MM.1S (cell line): ENCODE data around the gene SASS6.
A peak's percentile ranks its signal among the peaks of the same experiment; 100 is the strongest.

Experiments
- DNase-seq: peaks from one replicate; pipeline ENCODE4 v3.0.0-alpha.2; 2015
- H2AFZ ChIP-seq: fragments of 300-600 bp; sonication (generic); 2 replicates; pipeline ENCODE4 v1.6.0; 2016; ENCODE audit warnings: antibody characterized with exemption, low read length
- H3F3A ChIP-seq: fragments of 300-600 bp; sonication (generic); 2 replicates; pipeline ENCODE4 v1.6.1; 2016; ENCODE audit warnings: mild to moderate bottlenecking, antibody characterized with exemption, low read length, moderate library complexity, mixed read lengths; ENCODE audit not compliant: insufficient read depth
- H3K27ac ChIP-seq: fragments of 300-600 bp; sonication (generic); 2 replicates; pipeline ENCODE4 v1.5.1; 2016; ENCODE audit warnings: mild to moderate bottlenecking, low read length
- H3K27me3 ChIP-seq: fragments of 300-600 bp; sonication (generic); replicated peaks from 2 replicates; pipeline ENCODE4 v1.6.0; 2016; ENCODE audit warnings: low read length; ENCODE audit not compliant: insufficient read depth
- H3K36me3 ChIP-seq: fragments of 300-600 bp; sonication (generic); replicated peaks from 2 replicates; pipeline ENCODE4 v1.6.1; 2016; ENCODE audit warnings: mild to moderate bottlenecking, low read length, mixed read lengths; ENCODE audit not compliant: insufficient read depth
- H3K4me1 ChIP-seq: fragments of 300-600 bp; sonication (generic); 2 replicates; pipeline ENCODE4 v1.6.1; 2016; ENCODE audit warnings: low read length, mixed read lengths
- H3K4me2 ChIP-seq: fragments of 300-600 bp; sonication (generic); 2 replicates; pipeline ENCODE4 v1.6.0; 2016; ENCODE audit warnings: low read depth, low read length
- H3K4me3 ChIP-seq: fragments of 300-600 bp; sonication (generic); 2 replicates; pipeline ENCODE4 v1.5.1; 2016; ENCODE audit warnings: low read length, mixed read lengths
- H3K79me2 ChIP-seq: fragments of 300-600 bp; sonication (generic); 2 replicates; pipeline ENCODE4 v1.6.1; 2016; ENCODE audit warnings: mixed run types, low read length, mixed read lengths
- H3K9ac ChIP-seq: fragments of 300-600 bp; sonication (generic); 2 replicates; pipeline ENCODE4 v1.6.1; 2016; ENCODE audit warnings: low read length, mixed read lengths
- H3K9me2 ChIP-seq: fragments of 300-600 bp; sonication (generic); replicated peaks from 2 replicates; pipeline ENCODE4 v1.6.1; 2016; ENCODE audit warnings: mild to moderate bottlenecking, low read length, mixed read lengths; ENCODE audit not compliant: insufficient read depth
- H3K9me3 ChIP-seq: fragments of 300-600 bp; sonication (generic); replicated peaks from 2 replicates; pipeline ENCODE4 v1.6.1; 2016; ENCODE audit warnings: mild to moderate bottlenecking, low read length, mixed read lengths; ENCODE audit not compliant: insufficient read depth
- H4K20me1 ChIP-seq: fragments of 300-600 bp; sonication (generic); 2 replicates; pipeline ENCODE4 v1.6.1; 2016; ENCODE audit warnings: mild to moderate bottlenecking, low read length, moderate library complexity, mixed read lengths; ENCODE audit not compliant: insufficient read depth
- CTCF ChIP-seq: fragments of 300-600 bp; sonication (generic); IDR thresholded peaks from 2 replicates; pipeline ENCODE4 v1.5.1; 2016; ENCODE audit warnings: antibody characterized with exemption, low read length, mixed read lengths
- EZH2 ChIP-seq: fragments of 300-600 bp; sonication (generic); optimal IDR thresholded peaks from 2 replicates; pipeline ENCODE3; 2017; ENCODE audit warnings: low read depth, mild to moderate bottlenecking, antibody characterized with exemption, low read length, mixed read lengths
- EZH2phosphoT487 ChIP-seq: fragments of 300-600 bp; sonication (generic); IDR thresholded peaks from 2 replicates; pipeline ENCODE4 v1.6.1; 2018; ENCODE audit warnings: antibody characterized with exemption, low read length

Gene SASS6

DNA sequence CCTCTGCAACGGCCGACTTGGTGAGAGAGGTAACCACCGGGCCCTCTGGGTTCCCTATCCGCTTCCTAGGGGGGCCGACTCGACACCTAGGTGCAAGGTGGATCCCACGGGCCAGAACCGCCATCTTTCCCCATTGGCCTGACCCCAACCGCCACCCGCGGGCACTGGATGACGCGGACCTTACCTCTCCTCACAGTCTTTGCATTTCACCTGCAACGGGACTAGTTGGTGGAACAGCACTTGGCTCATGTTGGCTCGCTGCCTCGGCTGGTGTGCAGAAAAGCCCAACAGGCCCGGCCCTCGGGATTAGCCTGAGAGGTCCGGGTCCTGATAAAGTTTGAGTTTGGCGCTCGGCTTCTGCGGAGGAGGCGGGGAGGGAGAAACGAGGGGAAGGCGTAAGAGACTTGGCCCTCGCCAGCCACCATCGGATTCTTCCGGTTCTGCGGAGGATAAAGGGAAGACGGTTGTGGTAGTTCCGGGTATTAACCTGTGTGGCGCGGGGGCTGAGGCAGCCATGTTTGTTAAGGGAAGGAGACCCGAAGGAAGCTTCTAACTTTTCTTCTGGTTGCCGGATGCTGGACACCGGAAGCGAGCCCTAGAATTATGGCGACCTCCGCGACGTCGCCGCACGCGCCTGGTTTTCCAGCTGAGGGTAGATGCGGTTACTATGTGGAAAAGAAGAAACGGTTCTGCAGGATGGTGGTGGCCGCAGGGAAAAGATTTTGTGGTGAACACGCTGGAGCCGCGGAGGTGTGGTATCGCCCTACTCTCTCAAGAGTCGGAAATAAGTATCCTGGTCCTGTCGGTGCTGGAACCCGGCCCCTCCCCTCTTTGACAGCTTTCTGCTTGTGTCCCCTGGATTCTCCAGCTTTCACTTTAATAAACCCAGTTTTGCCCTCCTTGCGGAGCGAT lies at the start of gene SASS6, which contains the start of gene TRMT13:
TSS of gene SASS6 (minus strand) at position 365 of the 912 bp plus-strand sequence. CDS start at position 249, 116 bp downstream.
TSS of gene TRMT13 (plus strand) at position 598 of the 912 bp plus-strand sequence. CDS start at position 604, 6 bp downstream.
- DNase-seq, result peak; percentile 87
- Histone ChIP-seq H3F3A (no peaks in the 10 kb centered on the region), H3K9ac (peak within 1 kb of the TSS; percentile 59), H3K79me2 (peaks cover 57% of the 10 kb centered on the region), H3K4me2 (peak within 1 kb of the TSS; percentile 65; the same call in 1 of the 2 replicates), H3K27me3 (no peaks in the 10 kb centered on the region), H3K27ac (peak within 1 kb of the TSS; percentile 43; the same call in 1 of the 2 replicates), H3K4me1 (0 out of 2 replicates have a peak, but pooled peaks cover 3% of the 10 kb centered on the region), H2AFZ (peak within 1 kb of the TSS; percentile 77), H3K9me3 (no peaks in the 10 kb centered on the region), H3K9me2 (no peaks in the 10 kb centered on the region), H3K36me3 (no peaks in the 10 kb centered on the region), H4K20me1 (no peaks in the 10 kb centered on the region), H3K4me3 (peak within 1 kb of the TSS; percentile 79)
- TF ChIP-seq CTCF (no peak), EZH2phosphoT487 (no peak), EZH2 (no peak)

DNA sequence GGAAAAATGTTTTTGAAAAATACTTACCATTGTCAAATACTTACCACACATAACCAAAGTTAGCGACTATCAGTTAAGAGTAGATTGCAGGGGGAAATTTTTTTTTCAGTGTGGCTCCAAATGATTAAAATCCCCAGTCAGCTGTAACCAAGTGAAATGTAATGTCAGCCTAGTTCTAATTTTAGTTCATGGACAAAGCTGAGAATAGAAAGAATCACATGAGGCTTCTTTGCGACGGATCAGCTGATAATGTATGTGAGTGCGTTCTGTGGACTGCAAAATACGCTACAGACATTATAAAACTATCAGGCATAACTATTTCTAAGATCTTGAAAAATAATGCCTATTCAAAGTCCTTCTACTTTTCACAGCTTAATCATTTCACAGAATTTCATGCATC lies 45.4 kb upstream of the SASS6 start, which contains the start of gene LRRC39:
TSS of gene LRRC39 (minus strand) at position 166 of the 400 bp plus-strand sequence. CDS start 9,740 bp downstream, outside the sequence.
- no peaks in the 10 kb centered on the region for H3K27me3 ChIP-seq
- no peak within 1 kb of the TSS for H3K27ac ChIP-seq
- H3F3A ChIP-seq, result no peaks in the 10 kb centered on the region
- H3K36me3 ChIP-seq, result no peaks in the 10 kb centered on the region
- H3K9me3 ChIP-seq, result no peaks in the 10 kb centered on the region
- no peak for DNase-seq
- H3K4me3 ChIP-seq, result no peak within 1 kb of the TSS
- no peak within 1 kb of the TSS for H3K9ac ChIP-seq
- no peaks in the 10 kb centered on the region for H4K20me1 ChIP-seq
- no peaks in the 10 kb centered on the region for H3K79me2 ChIP-seq
- H3K4me1 ChIP-seq, result no peaks in the 10 kb centered on the region
- no peak within 1 kb of the TSS for H2AFZ ChIP-seq
- H3K9me2 ChIP-seq, result no peaks in the 10 kb centered on the region
- H3K4me2 ChIP-seq, result no peak within 1 kb of the TSS
- TF ChIP-seq CTCF (no peak), EZH2 (no peak), EZH2phosphoT487 (no peak)

GRCh38 chr1:100177295-100178041 lies 44.7 kb upstream of the SASS6 start:
- no peaks in the 10 kb centered on the region for H3K79me2 ChIP-seq
- H3F3A ChIP-seq, result no peaks in the 10 kb centered on the region
- no peaks in the 10 kb centered on the region for H3K9me2 ChIP-seq
- H3K9ac ChIP-seq, result no peak overlapping the region
- DNase-seq, result no peak
- H3K9me3 ChIP-seq, result no peaks in the 10 kb centered on the region
- H3K4me1 ChIP-seq, result no peaks in the 10 kb centered on the region
- no peaks in the 10 kb centered on the region for H4K20me1 ChIP-seq
- no peak for TF ChIP-seq EZH2phosphoT487
- no peak for TF ChIP-seq CTCF
- TF ChIP-seq EZH2, result no peak
- H3K27me3 ChIP-seq, result no peaks in the 10 kb centered on the region
- no peaks in the 10 kb centered on the region for H3K36me3 ChIP-seq
- H3K4me3 ChIP-seq, result no peak overlapping the region
- no peak overlapping the region for H3K27ac ChIP-seq
- no peak overlapping the region for H3K4me2 ChIP-seq
- H2AFZ ChIP-seq, result no peak overlapping the region
